Measurements from ENCODE around the gene ZDHHC12.

ZDHHC12 gene

DNA sequence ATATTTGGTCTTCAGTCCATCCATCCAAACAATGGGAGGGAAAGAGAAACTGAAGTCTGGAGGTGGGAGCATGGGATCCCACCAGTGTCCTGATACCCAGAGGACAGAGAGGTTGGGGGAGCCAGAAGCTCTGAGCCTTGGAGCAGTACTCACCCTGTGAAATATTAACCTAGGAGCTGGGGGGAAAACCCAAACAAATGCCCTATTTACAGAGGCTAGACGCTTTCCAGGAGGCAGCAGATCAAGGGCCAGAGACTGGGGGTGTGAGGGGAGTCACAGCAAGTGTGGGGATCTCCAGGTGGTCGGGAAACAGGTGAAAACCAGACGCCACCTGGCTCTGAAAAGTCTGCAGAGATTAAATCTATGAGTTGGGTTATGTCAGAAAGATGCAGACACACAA lies 41.6 kb upstream of the ZDHHC12 start:
- Histone ChIP-seq H3K36me3 (ENCODE audit: low read length) (no peaks in the 10 kb centered on the region), H4K20me1 (ENCODE audit: low read depth, low read length) (no peaks in the 10 kb centered on the region), H3K79me2 (ENCODE audit: insufficient read depth, low read length) (no peaks in the 10 kb centered on the region), H2AFZ (ENCODE audit: low read depth, low read length, severe bottlenecking) (no peak overlapping the region), H3K9ac (ENCODE audit: low read length) (no peak overlapping the region), H3K27ac (ENCODE audit: low read depth, low read length) (no peak overlapping the region), H3K4me2 (ENCODE audit: low read depth, low read length, poor library complexity, severe bottlenecking) (no peak overlapping the region), H3K27me3 (ENCODE audit: low read length) (no peaks in the 10 kb centered on the region), H3F3A (ENCODE audit: insufficient read depth) (no peaks in the 10 kb centered on the region), H3K4me3 (ENCODE audit: insufficient read depth, low read length, poor library complexity, severe bottlenecking) (no peak overlapping the region), H3K9me2 (replicated peaks; ENCODE audit: insufficient read depth, low read length) (no peaks in the 10 kb centered on the region), H3K9me3 (ENCODE audit: insufficient read depth, low read length) (no peaks in the 10 kb centered on the region)
- TF ChIP-seq EZH2phosphoT487 (conservative IDR thresholded peaks at IDR 0.05; ENCODE audit: low read length) = no peak
- TF ChIP-seq, protein P1, sequence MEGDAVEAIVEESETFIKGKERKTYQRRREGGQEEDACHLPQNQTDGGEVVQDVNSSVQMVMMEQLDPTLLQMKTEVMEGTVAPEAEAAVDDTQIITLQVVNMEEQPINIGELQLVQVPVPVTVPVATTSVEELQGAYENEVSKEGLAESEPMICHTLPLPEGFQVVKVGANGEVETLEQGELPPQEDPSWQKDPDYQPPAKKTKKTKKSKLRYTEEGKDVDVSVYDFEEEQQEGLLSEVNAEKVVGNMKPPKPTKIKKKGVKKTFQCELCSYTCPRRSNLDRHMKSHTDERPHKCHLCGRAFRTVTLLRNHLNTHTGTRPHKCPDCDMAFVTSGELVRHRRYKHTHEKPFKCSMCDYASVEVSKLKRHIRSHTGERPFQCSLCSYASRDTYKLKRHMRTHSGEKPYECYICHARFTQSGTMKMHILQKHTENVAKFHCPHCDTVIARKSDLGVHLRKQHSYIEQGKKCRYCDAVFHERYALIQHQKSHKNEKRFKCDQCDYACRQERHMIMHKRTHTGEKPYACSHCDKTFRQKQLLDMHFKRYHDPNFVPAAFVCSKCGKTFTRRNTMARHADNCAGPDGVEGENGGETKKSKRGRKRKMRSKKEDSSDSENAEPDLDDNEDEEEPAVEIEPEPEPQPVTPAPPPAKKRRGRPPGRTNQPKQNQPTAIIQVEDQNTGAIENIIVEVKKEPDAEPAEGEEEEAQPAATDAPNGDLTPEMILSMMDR (IDR thresholded peaks at IDR 0.05; ENCODE audit: insufficient read depth, low read length, poor library complexity, severe bottlenecking) = no peak

DNA sequence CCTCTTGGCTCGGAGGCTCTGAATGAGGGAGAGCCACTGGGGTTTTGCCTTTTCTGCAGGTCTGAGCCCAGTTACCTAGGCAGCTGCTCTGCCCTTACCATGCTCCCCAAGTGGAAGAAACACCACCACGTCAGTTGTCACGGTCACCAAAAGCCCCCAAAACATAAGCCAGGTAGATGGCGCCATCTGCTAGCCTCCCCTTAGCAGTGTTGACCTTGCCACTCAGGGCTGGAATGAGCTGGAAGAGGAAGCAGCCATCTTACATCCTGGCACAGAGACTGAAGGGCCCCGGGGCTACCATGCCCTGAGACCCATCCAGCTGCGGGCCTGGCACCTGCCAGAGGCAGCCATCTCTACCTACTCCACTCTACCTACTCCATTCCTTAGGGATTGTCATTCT lies 40.4 kb upstream of the ZDHHC12 start:
- no peak overlapping the region for H3K27ac ChIP-seq (ENCODE audit: low read depth, low read length)
- H3K27me3 ChIP-seq (ENCODE audit: low read length) = no peaks in the 10 kb centered on the region
- no peaks in the 10 kb centered on the region for H4K20me1 ChIP-seq (ENCODE audit: low read depth, low read length)
- no peaks in the 10 kb centered on the region for H3K9me2 ChIP-seq (replicated peaks; ENCODE audit: insufficient read depth, low read length)
- no peaks in the 10 kb centered on the region for H3K36me3 ChIP-seq (ENCODE audit: low read length)
- no peak overlapping the region for H3K4me2 ChIP-seq (ENCODE audit: low read depth, low read length, poor library complexity, severe bottlenecking)
- no peak overlapping the region for H3K9ac ChIP-seq (ENCODE audit: low read length)
- no peak overlapping the region for H3K4me3 ChIP-seq (ENCODE audit: insufficient read depth, low read length, poor library complexity, severe bottlenecking)
- H3F3A ChIP-seq (ENCODE audit: insufficient read depth) = no peaks in the 10 kb centered on the region
- no peaks in the 10 kb centered on the region for H3K9me3 ChIP-seq (ENCODE audit: insufficient read depth, low read length)
- no peak overlapping the region for H2AFZ ChIP-seq (ENCODE audit: low read depth, low read length, severe bottlenecking)
- TF ChIP-seq, protein P1 (IDR thresholded peaks at IDR 0.05; ENCODE audit: insufficient read depth, low read length, poor library complexity, severe bottlenecking) = no peak
- no peak for TF ChIP-seq EZH2phosphoT487 (conservative IDR thresholded peaks at IDR 0.05; ENCODE audit: low read length)
- no peaks in the 10 kb centered on the region for H3K79me2 ChIP-seq (ENCODE audit: insufficient read depth, low read length)

DNA sequence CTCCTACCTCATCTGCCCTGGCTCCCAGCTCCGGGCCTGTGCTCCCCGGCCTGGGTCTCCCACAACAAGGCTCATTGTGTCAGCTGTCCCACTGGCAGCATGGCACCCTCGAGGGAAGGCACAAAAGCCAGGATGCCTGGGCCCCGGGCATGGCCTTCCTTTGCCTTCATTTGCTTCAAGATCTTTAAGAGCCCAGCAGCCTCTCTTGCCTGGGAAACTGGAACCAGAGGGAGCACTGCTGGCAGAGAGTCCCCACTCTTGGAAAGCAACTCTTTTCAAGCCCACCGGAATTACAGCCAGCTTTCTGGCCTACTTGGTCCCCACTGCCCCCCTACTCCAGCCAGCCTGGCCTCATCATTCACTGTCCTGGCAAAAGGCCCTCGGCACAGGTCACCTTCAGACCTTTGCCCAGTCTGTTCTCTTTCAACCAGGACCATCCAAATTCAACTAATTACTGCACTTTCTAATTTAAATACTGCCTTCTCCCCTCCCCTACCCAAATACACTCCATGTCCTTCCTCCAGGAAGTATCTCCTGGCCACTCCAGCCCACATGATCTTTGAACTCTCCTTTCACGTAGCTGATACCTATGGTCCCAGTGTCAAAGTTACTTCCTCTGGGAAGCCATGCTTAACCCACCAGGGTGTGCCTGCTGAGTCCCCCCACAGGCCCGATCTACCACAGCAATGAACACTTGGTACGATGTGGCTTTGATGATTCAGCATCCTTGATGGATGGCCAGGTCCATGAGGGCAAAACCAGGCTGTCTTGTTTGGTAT lies 38.9 kb upstream of the ZDHHC12 start:
- H3K9ac ChIP-seq (ENCODE audit: low read length) = no peak overlapping the region
- no peak overlapping the region for H3K27ac ChIP-seq (ENCODE audit: low read depth, low read length)
- TF ChIP-seq, protein P1 (IDR thresholded peaks at IDR 0.05; ENCODE audit: insufficient read depth, low read length, poor library complexity, severe bottlenecking) = no peak
- no peak for TF ChIP-seq EZH2phosphoT487 (conservative IDR thresholded peaks at IDR 0.05; ENCODE audit: low read length)
- no peaks in the 10 kb centered on the region for H3K27me3 ChIP-seq (ENCODE audit: low read length)
- H3K9me2 ChIP-seq (replicated peaks; ENCODE audit: insufficient read depth, low read length) = no peaks in the 10 kb centered on the region
- no peaks in the 10 kb centered on the region for H3K9me3 ChIP-seq (ENCODE audit: insufficient read depth, low read length)
- H3K4me2 ChIP-seq (ENCODE audit: low read depth, low read length, poor library complexity, severe bottlenecking) = no peak overlapping the region
- H2AFZ ChIP-seq (ENCODE audit: low read depth, low read length, severe bottlenecking) = no peak overlapping the region
- H3K36me3 ChIP-seq (ENCODE audit: low read length) = no peaks in the 10 kb centered on the region
- H4K20me1 ChIP-seq (ENCODE audit: low read depth, low read length) = no peaks in the 10 kb centered on the region
- H3F3A ChIP-seq (ENCODE audit: insufficient read depth) = no peaks in the 10 kb centered on the region
- no peak overlapping the region for H3K4me3 ChIP-seq (ENCODE audit: insufficient read depth, low read length, poor library complexity, severe bottlenecking)
- no peaks in the 10 kb centered on the region for H3K79me2 ChIP-seq (ENCODE audit: insufficient read depth, low read length)

Data from SU-DHL-6 (cell line).